GM23338 (cell line): Measurements from ENCODE around the gene EDN1.
A peak's percentile ranks its signal among the peaks of the same experiment; 100 is the strongest.

Experiments
- CREB1 ChIP-seq: fragments of 250-450 bp; sonication (Bioruptor Pico); IDR thresholded peaks from 2 replicates; pipeline ENCODE4 v1.5.0; 2020; ENCODE audit warnings: low read depth, mild to moderate bottlenecking, moderate library complexity
- CTCF ChIP-seq, 2 experiments: fragments of 200-600 bp in 1 of 2; sonication (generic) in 1 of 2; conservative IDR thresholded peaks; 2 replicates each; pipeline versions ENCODE4 v1.5.1 to v1.6.1; 2016 to 2017; ENCODE audit warnings: antibody characterized with exemption in 2 of 2, low read depth in 2 of 2, mild to moderate bottlenecking in 2 of 2, moderate library complexity in 1 of 2
- EZH2 ChIP-seq: fragments of 200-600 bp; sonication (generic); IDR thresholded peaks from one replicate; pipeline ENCODE4 v1.8.0; 2017; ENCODE audit warnings: antibody characterized with exemption, mild to moderate bottlenecking, low read depth; ENCODE audit not compliant: unreplicated experiment
- EZH2phosphoT487 ChIP-seq: fragments of 200-600 bp; sonication (generic); IDR thresholded peaks from one replicate; pipeline ENCODE4 v1.8.1; 2018; ENCODE audit warnings: antibody characterized with exemption; ENCODE audit not compliant: unreplicated experiment
- POLR2AphosphoS5 ChIP-seq: IDR thresholded peaks from 2 replicates; pipeline ENCODE4 v1.6.1; 2016; ENCODE audit warnings: antibody characterized with exemption, low read depth
- TF ChIP-seq, protein P1 (sequence below): IDR thresholded peaks from one replicate; pipeline ENCODE4 v1.6.1; 2018; ENCODE audit warnings: antibody characterized with exemption; ENCODE audit not compliant: unreplicated experiment

GRCh38 chr6:12283904-12284303 is 6.3 kb upstream of the EDN1 start:
- peak in 1 of 2 experiments; percentile 40; a peak in 2 of 4 replicates for TF ChIP-seq CTCF (conservative IDR thresholded peaks at IDR 0.05; ENCODE audit: low read depth in 2 of 2)
- TF ChIP-seq CREB1 (CRISPR knock-in tag), result no peak
- TF ChIP-seq POLR2AphosphoS5, result no peak
- TF ChIP-seq, protein P1, sequence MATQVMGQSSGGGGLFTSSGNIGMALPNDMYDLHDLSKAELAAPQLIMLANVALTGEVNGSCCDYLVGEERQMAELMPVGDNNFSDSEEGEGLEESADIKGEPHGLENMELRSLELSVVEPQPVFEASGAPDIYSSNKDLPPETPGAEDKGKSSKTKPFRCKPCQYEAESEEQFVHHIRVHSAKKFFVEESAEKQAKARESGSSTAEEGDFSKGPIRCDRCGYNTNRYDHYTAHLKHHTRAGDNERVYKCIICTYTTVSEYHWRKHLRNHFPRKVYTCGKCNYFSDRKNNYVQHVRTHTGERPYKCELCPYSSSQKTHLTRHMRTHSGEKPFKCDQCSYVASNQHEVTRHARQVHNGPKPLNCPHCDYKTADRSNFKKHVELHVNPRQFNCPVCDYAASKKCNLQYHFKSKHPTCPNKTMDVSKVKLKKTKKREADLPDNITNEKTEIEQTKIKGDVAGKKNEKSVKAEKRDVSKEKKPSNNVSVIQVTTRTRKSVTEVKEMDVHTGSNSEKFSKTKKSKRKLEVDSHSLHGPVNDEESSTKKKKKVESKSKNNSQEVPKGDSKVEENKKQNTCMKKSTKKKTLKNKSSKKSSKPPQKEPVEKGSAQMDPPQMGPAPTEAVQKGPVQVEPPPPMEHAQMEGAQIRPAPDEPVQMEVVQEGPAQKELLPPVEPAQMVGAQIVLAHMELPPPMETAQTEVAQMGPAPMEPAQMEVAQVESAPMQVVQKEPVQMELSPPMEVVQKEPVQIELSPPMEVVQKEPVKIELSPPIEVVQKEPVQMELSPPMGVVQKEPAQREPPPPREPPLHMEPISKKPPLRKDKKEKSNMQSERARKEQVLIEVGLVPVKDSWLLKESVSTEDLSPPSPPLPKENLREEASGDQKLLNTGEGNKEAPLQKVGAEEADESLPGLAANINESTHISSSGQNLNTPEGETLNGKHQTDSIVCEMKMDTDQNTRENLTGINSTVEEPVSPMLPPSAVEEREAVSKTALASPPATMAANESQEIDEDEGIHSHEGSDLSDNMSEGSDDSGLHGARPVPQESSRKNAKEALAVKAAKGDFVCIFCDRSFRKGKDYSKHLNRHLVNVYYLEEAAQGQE, result no peak
- no peak for TF ChIP-seq EZH2phosphoT487
- no peak for TF ChIP-seq EZH2
